GM18858 (cell line): ENCODE results near the gene BEX2.

Source experiments
- ATAC-seq: cut with Tn5 transposase; IDR thresholded peaks from one replicate; pipeline ENCODE4 v1.9.1; 2021; ENCODE audit not compliant: unreplicated experiment

The BEX2 gene

GRCh38 chrX:103274284-103274683, 36.5 kb downstream of the BEX2 start:
- no peak for ATAC-seq
